HL-60 (cell line): Measurements from ENCODE around the gene LAMA1.

Experiments used
- CTCF ChIP-seq: IDR thresholded peaks from one replicate; pipeline ENCODE4 v1.5.1; 2011; ENCODE audit warnings: low read length, control low read depth, inconsistent platforms; ENCODE audit not compliant: insufficient read depth
- POLR2AphosphoS5 ChIP-seq: IDR thresholded peaks from 2 replicates; pipeline ENCODE4 v1.6.1; 2012; ENCODE audit warnings: low read depth
- SPI1 ChIP-seq: IDR thresholded peaks from 2 replicates; pipeline ENCODE4 v1.6.1; 2012; ENCODE audit warnings: low read depth, mild to moderate bottlenecking, borderline replicate concordance
- TF ChIP-seq, protein P1 (sequence below): IDR thresholded peaks from 2 replicates; pipeline ENCODE4 v1.6.1; 2012; ENCODE audit warnings: low read depth; ENCODE audit not compliant: insufficient replicate concordance

GRCh38 chr18:7082671-7083070, 34.9 kb downstream of the LAMA1 start:
- TF ChIP-seq CTCF (no peak), POLR2AphosphoS5 (no peak), SPI1 (no peak)
- TF ChIP-seq, protein P1, sequence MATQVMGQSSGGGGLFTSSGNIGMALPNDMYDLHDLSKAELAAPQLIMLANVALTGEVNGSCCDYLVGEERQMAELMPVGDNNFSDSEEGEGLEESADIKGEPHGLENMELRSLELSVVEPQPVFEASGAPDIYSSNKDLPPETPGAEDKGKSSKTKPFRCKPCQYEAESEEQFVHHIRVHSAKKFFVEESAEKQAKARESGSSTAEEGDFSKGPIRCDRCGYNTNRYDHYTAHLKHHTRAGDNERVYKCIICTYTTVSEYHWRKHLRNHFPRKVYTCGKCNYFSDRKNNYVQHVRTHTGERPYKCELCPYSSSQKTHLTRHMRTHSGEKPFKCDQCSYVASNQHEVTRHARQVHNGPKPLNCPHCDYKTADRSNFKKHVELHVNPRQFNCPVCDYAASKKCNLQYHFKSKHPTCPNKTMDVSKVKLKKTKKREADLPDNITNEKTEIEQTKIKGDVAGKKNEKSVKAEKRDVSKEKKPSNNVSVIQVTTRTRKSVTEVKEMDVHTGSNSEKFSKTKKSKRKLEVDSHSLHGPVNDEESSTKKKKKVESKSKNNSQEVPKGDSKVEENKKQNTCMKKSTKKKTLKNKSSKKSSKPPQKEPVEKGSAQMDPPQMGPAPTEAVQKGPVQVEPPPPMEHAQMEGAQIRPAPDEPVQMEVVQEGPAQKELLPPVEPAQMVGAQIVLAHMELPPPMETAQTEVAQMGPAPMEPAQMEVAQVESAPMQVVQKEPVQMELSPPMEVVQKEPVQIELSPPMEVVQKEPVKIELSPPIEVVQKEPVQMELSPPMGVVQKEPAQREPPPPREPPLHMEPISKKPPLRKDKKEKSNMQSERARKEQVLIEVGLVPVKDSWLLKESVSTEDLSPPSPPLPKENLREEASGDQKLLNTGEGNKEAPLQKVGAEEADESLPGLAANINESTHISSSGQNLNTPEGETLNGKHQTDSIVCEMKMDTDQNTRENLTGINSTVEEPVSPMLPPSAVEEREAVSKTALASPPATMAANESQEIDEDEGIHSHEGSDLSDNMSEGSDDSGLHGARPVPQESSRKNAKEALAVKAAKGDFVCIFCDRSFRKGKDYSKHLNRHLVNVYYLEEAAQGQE = no peak
